Aorta (tissue), 5 donors: ENCODE data around the gene CD96. TPM values are rescaled to one million over a fixed set of nuclear protein-coding genes. Genes with fewer than 3 reads are reported as not detected.

Source experiments
- ATAC-seq: fragments of 200-7000 bp; cut with Tn5 transposase; one replicate; pipeline ENCODE4 v1.9.1; 2022; ENCODE audit warnings: moderate library complexity; ENCODE audit not compliant: low FRiP score
- DNase-seq, 2 donors: peaks; one replicate each; pipeline ENCODE4 v3.0.0-alpha.2; 2020
- H3K27ac ChIP-seq, 2 donors: one replicate each; pipeline ENCODE4 v1.5.1; 2013; ENCODE audit warnings: low read length in 2 of 2, mild to moderate bottlenecking in 2 of 2, moderate library complexity in 2 of 2, control low read depth in 1 of 2, inconsistent platforms in 1 of 2, low read depth in 1 of 2
- H3K27me3 ChIP-seq, 2 donors: one replicate each; pipeline ENCODE4 v1.6.1; 2013; ENCODE audit warnings: control low read depth in 1 of 2, low read length in 1 of 2, mild to moderate bottlenecking in 1 of 2, moderate library complexity in 1 of 2; ENCODE audit not compliant: insufficient read depth in 2 of 2, control insufficient read depth in 1 of 2
- H3K36me3 ChIP-seq, 2 donors: one replicate each; pipeline ENCODE4 v1.6.1; 2013; ENCODE audit warnings: control low read depth in 1 of 2, low read length in 1 of 2, mild to moderate bottlenecking in 1 of 2; ENCODE audit not compliant: insufficient read depth in 2 of 2, control insufficient read depth in 1 of 2
- H3K4me1 ChIP-seq, 2 donors: one replicate each; pipeline ENCODE4 v1.6.1; 2013; ENCODE audit warnings: low read length in 2 of 2, control low read depth in 1 of 2, mild to moderate bottlenecking in 1 of 2, moderate library complexity in 1 of 2; ENCODE audit not compliant: insufficient read depth in 2 of 2, control insufficient read depth in 1 of 2
- H3K4me3 ChIP-seq, 2 donors: one replicate each; pipeline ENCODE4 v1.5.1; 2013; ENCODE audit warnings: low read length in 2 of 2, control low read depth in 1 of 2, mild to moderate bottlenecking in 1 of 2
- H3K9me3 ChIP-seq: one replicate; pipeline ENCODE4 v1.6.1; 2013; ENCODE audit warnings: mild to moderate bottlenecking, low read length; ENCODE audit not compliant: control insufficient read depth
- WGBS, 2 donors: extraction: QIAGEN DNeasy Blood & Tissue Kit; methylation state at CpG; one replicate each; pipeline ENCODE4 v1.1.7; 2013; 5-methylcytosine and 5-hydroxymethylcytosine counted together
- intact Hi-C, 2 donors: fragments of 100-400 bp; cut with DNase I; formaldehyde crosslinking; loops; one replicate each; pipeline versions ENCODE4 v1.14.2 to v1.15.0; 2022
- polyA plus RNA-seq, 2 donors: library from polyadenylated mRNA; stranded (reverse); fragments of 200-250 nt; gene quantifications; one replicate each; pipeline ENCODE4 v1.2.3, GENCODE V29; 2013
- total RNA-seq, 2 donors: library from RNA; stranded (reverse); fragmentation: NEBNext Ultra II Directional; extraction: Animal tissue kit (Norgen Biotek cat#: 25700); gene quantifications; one replicate each; pipeline ENCODE4 v1.2.1, GENCODE V29; 2021
- donor health status: healthy with polysubstance abuse.
- donor health status: Bipolar disorder and iron deficiency.
- donor health status: DM: no; HTN: no; CAD: no.
- donor health status: DM: no; HTN: no; CAD: no.
- donor health status: DM: yes; HTN: yes; CAD: no.

The CD96 gene
- total and polyA plus RNA-seq, 4 donors = 0.10 to 4.8 (median 1.7) TPM

DNA sequence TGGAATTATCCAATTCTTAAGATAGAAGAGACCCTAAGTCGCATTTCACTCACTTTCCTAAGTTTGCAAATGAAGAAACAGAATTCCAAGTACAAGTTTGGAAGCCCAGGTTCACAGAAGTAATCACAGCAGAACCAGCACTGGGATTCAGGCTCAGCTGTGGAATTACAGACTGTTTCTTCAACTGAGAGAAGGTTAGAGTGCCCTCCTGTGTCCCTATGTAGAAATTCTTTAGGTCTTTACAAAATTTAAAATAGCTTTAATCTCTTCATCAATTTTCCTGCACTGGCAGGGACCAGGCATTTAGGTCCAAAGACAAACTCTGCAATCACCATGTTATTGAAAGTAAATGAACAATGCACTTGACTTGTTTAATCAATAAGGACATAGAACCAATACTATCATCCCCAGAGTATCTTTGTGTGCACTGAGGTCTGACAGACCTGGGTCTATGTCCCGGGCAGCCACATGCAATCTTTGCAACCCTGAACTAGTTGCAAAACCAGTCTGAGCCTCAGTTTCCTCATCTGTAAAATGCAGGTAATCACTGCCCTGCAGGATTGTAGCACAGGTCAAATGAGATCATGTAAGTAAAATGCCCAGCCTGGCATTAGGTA, 149.4 kb downstream of the CD96 start:
- H3K4me1 ChIP-seq = no peaks in the 10 kb centered on the region
- 55 to 61% methylated on average over 2 of the region's 2 CpGs for WGBS, 2 donors
- H3K27me3 ChIP-seq = no peaks in the 10 kb centered on the region
- no peak for ATAC-seq
- intact Hi-C loops = no loop called here
- H3K36me3 ChIP-seq = no peaks in the 10 kb centered on the region
- no peak overlapping the region for H3K27ac ChIP-seq
- H3K4me3 ChIP-seq = no peak overlapping the region
- DNase-seq = no peak
- H3K9me3 ChIP-seq = no peaks in the 10 kb centered on the region

DNA sequence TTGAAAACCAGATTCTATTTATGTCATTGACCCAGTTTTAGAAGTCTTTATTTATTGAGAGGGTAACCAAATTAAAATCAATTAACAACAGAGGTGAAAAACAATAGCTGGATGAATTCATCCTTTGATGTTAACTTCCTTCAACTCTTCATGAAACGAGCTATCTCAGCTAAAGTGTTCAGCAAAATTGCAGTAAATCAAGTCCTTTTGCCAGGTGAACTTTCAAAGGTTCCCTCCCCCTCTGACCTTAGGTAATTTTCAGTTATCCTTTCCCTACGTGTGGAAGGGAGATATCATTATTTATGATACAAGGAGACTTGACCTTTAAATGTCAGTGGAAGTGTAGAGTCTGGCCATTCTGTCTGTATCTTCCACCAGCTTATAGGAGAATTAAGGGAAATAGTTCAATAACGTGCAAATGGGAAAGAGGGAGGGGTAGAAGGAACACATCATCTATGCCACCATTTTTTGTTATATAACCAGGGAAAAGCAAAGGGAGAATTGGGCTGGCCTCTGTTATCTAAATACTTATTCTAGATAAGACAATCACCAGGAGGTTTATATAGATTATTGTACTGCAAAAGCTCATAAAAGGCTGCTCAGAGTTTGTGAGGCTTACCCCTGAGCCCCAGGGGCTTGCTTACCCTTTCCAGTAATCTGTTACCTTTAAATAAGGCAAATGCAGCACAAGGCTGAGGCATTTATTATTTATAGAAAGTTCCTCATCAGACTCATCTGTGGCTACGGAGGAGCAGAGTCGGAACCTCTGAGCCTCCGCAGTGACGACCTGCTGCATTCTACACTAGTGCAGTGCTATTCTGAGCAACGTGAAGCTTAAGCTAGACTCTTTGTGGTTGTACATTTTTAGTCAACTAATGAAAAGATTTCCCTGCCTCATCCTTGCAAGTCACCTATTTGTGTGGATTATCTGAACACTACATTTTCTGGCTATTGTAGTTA, 150.9 kb downstream of the CD96 start:
- Histone ChIP-seq H3K9me3 (no peaks in the 10 kb centered on the region), H3K4me1 (no peaks in the 10 kb centered on the region), H3K36me3 (no peaks in the 10 kb centered on the region), H3K27ac (no peak overlapping the region), H3K4me3 (no peak overlapping the region), H3K27me3 (no peaks in the 10 kb centered on the region)
- intact Hi-C loops = no loop called here
- DNase-seq = no peak
- no peak for ATAC-seq
- WGBS, 2 donors = 74 to 76% methylated on average over 8 of the region's 8 CpGs

DNA sequence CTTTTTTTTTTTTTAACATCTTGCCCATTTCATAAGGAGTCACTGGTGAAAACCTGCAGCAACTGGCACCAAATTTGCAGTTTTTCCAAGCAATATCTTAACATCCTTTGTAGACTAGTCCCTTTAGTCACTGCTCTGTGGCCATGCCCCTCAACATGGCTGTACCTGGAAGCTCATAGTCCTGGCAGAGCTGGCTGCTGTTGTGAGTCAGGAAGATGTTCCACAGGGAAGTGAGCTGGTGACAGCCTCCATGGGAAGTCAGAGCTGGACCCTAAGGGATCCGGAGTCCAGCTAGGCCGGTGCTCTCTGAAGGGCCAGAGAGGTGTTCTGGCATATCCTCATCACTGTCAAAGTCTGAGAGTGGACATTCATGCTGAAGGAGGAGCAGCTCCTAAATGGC, 152.5 kb downstream of the CD96 start:
- intact Hi-C loops = no loop called here
- WGBS, 2 donors = 100% methylated on average over 2 of the region's 2 CpGs
- no peak for DNase-seq
- H3K9me3 ChIP-seq = no peaks in the 10 kb centered on the region
- H3K36me3 ChIP-seq = no peaks in the 10 kb centered on the region
- no peak overlapping the region for H3K27ac ChIP-seq
- ATAC-seq = no peak
- no peaks in the 10 kb centered on the region for H3K27me3 ChIP-seq
- H3K4me1 ChIP-seq = no peaks in the 10 kb centered on the region
- H3K4me3 ChIP-seq = no peak overlapping the region

DNA sequence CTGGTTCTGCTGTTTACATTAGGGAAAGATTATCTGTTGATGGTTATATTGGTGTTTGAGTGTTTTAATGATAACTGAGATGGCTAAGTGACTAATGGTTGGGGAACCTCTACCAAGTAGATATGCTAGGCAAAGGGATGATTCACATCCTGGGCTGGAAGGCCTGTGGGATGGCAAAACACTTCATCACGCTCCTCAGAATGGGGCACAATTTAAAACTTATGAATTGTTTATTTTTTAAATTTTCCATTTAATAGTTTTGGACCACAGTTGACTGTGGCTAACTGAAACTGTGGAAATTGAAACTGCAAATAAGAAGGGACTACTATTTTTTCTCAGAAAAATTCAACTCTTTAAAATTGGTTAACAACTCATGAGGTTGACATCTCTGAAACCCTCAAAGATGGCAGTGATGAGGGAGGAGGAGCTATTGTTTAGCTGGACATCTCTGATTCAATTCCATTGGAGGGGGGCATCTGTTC, 153.7 kb downstream of the CD96 start:
- DNase-seq = no peak
- no peak overlapping the region for H3K4me3 ChIP-seq
- intact Hi-C loops = no loop called here
- no peaks in the 10 kb centered on the region for H3K9me3 ChIP-seq
- H3K4me1 ChIP-seq = no peaks in the 10 kb centered on the region
- no peaks in the 10 kb centered on the region for H3K36me3 ChIP-seq
- no peak for ATAC-seq
- H3K27me3 ChIP-seq = no peaks in the 10 kb centered on the region
- WGBS, 2 donors = 63 to 83% methylated on average over 1 of the region's 1 CpG
- H3K27ac ChIP-seq = no peak overlapping the region

DNA sequence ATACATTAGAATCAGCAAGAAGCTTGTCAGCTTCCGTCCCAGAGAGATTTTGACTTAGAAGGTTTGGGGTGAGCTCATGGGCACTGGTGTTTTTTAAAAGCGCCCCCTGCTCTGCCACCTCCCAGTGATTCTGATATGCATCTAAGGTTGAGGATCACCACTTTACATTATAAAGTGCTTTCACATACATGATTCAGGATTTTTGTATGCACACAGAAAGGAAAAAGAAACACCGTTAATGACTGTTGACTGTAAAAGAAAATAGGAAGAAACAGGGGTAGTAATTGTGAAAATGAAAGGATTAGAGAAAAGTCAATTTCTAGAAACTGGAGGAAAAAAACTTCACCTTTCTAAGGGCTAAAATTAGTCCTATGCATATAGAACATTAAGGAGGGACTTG, 158.1 kb downstream of the CD96 start:
- WGBS, 2 donors = 64 to 76% methylated on average over 3 of the region's 3 CpGs
- no peak for ATAC-seq
- H3K27me3 ChIP-seq = no peaks in the 10 kb centered on the region
- no peak for DNase-seq
- no peaks in the 10 kb centered on the region for H3K4me1 ChIP-seq
- H3K36me3 ChIP-seq = no peaks in the 10 kb centered on the region
- intact Hi-C loops = no loop called here
- no peak overlapping the region for H3K4me3 ChIP-seq
- H3K9me3 ChIP-seq = no peaks in the 10 kb centered on the region
- H3K27ac ChIP-seq = no peak overlapping the region

DNA sequence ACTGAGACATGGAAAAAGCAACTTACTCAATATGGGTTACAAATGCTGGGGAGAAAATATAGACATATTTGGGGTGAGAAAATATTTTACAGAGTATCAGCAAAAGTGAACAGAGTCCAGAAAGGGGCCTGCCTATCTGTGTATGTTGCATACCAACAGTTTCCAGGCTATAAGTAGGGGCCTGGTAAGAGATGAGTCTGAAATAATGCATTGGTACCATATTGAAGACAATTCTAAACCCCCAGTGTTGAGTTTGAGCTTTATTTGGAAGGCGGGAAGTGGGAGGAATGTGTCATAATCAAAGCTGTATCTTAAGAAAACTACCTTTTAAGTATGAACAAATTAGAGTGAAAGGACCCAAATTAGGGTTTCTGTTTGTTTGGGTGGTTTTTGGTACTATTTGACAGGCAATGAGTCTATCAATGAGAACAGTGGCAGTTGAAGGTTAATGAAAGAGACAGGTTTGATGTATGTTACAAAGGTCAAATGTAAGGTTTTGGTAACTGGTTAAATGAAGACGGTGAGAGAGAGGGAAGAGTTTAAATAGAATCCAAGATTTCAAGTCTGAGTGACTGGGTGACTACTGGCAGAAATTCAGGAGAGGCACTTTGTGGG, 159.4 kb downstream of the CD96 start:
- ATAC-seq = no peak
- Histone ChIP-seq H3K27me3 (no peaks in the 10 kb centered on the region), H3K4me3 (no peak overlapping the region), H3K4me1 (no peaks in the 10 kb centered on the region), H3K36me3 (no peaks in the 10 kb centered on the region), H3K27ac (no peak overlapping the region), H3K9me3 (no peaks in the 10 kb centered on the region)
- intact Hi-C loops = no loop called here
- no peak for DNase-seq
- 85 to 86% methylated on average over 2 of the region's 2 CpGs for WGBS, 2 donors

Other genes with a start within 250 kb of the CD96 start
- gene ZBED2, start 53.1 kb downstream of the CD96 start, total RNA-seq = not detected
- gene ZBED2, start 53.1 kb downstream of the CD96 start, polyA plus RNA-seq = not detected
- gene PLCXD2, start 132.5 kb downstream of the CD96 start, total RNA-seq = 1 to 10 TPM; 1.1 to 1.3 TPM
- gene PLCXD2, start 132.5 kb downstream of the CD96 start, polyA plus RNA-seq = under 1 TPM in 1 of 2 donors, not detected in 1; 0.15 TPM